Dedifferentiated amniotic fluid mesenchymal stem cell (primary cell): Measurements from ENCODE around the gene UNC93B1.
"Not testable (repeated sequence)": the region's sequence is repeated elsewhere in the genome, so short reads cannot be mapped to it uniquely, and the experiment has no call there.

Experiments
- DNase-seq: peaks from one replicate; pipeline ENCODE4 v3.0.0-alpha.2; 2016; ENCODE audit errors: extremely low spot score

Gene UNC93B1

DNA sequence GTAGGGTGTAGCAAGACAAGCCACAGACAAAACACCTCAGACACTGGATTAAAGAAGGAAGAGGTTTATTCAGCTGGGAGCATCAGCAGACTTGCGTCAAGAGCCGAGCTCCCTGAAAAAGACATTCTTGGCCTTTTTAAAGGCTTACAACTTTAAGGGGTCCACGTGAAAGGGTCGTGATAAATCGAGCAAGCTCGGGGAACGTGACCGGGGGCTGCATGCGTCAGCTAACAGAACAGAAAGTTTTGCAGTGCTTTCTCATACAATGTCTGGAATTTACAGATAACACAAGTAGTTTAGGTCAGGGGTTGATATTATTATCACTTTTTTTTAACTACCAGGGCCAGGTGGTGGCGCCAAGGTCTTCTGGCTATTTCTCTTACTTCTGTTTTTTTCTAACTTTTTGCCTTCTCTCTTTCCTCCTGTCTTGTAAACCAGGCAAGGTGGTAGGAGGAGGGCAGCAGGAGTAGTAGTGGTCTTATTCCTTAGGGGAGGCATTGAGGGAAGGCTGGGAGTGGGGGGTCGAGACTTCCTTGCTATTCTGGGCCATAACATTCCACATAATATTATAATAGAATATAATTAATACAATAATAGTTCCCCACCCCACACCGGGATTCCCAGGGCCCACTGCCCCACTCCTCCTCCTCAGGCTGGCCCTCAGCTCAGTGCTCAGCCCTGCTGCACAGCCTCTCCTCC lies 5.6 kb upstream of the UNC93B1 start:
- no peak for DNase-seq

DNA sequence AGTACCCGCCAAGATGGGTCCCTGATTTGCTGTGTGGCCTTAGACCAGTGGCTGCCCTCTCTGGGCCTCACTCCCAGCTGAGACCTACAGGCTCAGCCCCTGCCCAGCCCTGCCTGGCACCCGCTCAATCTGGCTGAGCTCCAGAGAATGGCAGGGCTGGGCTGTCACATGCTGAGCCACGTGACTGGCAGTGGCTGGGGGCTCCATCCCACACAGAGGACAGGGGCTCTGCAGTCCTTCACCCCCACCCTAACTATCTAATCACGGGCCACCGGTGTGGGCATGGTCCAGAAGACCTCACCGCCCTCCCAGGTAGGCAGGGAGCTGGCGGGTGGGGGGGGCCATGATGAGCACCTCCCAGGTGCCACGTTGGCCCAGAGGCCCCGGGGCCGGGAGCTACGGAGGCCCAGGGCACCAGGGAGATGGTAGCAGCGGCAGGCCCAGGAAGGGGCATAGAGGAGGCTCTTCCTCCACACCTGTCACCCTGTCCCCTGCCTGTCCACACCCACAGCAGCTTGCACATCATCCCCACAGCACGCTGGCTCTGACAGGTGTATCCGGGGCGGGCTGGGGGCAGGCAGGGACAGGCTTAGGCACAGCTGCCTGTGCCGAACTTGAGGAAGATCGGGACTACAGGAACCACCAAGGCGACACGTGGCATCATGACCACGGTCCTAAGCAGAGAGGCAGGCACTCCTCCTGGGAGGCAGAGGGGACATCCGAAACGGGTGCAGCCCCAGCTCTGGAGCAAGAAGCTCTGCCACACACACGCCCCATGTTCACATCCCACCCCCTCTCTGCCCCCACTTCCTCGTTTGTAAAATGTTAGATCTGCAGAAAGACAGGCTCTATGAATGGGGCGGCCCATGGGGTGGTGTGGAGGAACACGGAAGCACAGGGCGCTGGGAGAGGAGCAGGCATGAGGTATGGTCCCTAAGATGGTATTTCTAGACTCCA lies 4.8 kb upstream of the UNC93B1 start:
- no peak for DNase-seq

DNA sequence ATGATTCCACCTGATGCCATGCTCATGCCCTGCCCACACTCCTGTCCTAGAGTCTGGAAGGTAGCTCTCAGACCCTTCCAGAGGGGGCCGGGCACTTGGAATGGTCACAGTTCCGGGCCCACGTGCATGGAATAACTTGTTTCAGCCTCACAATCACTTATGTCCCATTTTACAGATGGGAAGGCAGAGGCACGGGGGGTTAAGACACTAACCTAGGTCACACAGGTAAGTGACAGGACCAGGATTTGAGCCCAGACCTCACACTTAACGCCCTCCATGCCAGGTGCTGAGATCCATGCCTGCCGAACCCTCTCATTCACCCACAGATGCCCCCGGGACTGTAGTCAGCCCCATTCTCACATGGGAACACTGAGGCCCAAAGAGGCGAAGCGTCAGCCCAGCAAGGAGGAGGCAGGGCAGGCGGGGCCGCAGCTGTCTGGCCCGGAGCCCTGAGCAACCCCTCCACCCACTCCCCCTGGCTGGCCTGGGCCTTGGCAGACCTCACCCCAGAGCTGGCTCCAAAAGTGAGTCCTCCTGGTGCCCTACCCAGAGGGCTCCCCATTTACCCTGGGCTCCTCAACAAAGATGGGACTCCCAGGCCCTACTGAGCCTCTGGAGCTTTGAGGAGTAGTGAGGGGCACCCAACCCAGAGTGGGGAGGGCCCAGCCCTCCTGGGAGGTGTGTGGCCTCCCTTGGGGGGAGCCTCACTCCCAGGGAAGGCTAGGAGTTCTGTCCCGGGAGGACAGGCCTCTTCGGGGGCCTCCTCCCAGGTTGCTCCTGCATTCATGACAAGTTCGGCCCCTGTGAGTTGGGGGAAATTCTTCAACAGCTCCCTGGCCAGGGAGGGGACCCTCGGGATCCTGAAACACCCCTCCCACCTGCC lies 3.8 kb upstream of the UNC93B1 start:
- no peak for DNase-seq

DNA sequence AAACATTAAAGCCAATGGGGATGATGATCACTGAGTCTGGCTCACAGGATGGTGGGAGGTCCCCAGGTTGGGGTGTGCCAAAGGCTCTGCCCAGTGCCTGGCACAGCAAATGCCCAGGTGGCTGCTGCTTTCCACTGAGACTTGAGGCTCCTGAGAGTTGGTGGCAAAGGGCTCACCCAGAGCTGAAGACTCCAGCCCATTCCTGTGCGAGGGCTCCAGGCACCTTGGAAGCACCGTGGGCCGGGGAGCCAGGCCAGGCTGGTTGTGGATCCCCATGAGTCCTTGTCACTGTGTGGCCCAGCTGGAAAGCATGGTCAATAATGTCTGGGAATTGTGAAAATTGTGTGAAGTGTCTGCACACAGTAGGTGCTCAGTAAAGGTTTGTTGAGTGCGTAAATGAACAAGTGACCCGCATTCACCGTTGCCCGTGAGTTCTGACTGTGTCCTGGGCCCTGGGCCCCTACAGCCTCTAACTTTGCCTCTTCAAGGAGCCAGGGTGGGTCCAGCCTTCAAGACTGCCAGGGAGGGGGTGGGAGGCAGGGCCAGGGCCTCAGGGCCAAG lies 2.8 kb upstream of the UNC93B1 start:
- no peak for DNase-seq

DNA sequence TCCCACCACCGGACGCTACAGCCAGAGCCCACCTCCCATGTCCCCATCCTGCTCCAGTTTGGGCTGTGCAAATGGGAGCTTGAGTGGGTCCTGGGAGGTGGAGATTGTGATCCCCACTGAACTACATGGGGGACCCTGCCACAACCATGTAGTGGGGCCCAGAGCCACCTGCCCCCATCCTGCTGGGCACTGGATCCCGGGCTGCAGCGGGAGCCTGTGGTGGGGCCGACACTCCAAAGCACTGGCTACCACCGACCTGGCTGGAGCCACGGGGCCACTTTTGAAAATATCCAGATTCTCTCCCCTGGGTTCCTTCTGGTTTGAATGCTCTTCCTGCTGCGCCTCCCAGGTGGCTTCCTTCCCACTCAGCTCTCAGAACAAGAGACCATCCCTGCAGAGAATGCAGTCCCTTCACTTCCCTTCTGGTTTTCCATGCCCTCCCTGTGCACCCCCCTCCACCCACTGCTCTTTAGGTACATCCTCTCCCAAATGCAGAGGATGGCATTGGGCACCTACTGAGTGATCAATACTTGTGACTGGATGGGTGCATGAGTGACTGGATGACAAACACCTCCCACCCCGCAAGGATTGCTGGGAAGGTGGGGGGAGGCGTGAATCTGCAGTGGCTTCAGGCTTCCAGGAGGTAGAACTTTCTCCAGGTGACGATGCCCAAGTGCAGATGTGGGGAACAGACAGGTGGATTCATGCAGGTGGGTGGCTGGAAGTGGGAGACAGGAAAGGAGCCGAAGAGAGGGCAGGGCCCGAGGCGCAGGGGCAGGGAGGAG lies 846 bp upstream of the UNC93B1 start:
- DNase-seq = no peak

DNA sequence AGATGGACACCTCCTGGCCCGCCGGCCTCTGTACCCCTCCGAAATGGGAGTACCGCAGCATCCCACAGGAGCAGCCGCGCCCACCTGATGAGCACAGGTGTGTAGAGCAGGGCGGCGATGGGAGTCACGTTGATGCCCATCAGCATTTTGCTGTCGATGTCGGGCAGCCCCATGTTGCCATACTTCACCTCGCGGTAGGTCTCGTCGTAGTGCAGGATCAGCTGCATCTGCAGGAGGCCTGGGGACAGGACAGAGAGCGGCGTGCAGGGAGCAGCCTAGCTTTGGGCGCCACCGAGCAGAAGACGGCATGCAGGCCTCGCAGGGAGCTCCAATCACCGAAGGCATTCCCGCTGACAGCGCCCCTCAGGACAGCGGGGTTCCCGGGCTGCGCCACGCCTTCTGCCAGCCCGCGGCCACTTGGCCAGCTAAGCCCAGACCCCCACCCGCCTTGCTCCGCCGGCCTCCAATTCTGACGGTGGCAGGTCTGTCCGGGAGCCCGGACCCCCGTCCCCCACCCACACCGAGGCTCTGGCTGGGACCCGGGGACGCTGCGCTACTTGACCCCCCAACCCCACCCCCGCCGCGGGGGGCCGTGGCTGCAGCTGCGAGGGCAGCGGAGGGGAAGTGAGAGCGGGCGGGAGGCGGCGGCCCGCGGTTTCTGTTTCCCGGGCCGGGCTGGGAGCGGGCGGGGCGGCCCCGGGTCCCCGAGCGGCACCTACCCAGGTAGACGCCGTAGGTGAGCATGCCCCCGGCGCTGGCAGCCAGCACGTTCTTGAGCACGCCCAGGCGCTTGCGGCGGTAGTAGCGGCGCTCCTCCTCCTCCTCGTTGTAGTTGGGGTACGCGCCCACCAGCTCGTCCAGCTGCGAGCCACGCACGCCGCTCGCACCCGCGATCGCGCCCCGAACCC lies 705 bp downstream of the UNC93B1 start:
- DNase-seq = no peak

DNA sequence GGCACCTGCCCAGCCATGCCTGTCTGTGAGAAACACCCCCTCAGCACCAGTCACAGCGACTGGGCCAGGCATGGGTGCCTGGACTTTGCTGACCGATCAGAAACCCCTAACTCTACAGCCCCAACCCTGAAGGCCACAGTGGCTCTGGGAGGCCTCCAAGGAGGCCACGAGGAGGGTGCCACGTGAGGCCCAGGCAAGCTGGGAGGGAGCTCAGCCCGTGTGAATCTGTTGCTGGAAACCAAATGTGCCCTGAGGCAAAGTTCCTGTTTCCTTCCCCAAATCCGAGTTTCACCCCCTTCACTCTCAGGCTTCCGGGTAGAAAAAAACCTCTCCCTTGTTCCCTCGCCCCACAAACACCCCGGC lies 1.3 kb downstream of the UNC93B1 start:
- no peak for DNase-seq

DNA sequence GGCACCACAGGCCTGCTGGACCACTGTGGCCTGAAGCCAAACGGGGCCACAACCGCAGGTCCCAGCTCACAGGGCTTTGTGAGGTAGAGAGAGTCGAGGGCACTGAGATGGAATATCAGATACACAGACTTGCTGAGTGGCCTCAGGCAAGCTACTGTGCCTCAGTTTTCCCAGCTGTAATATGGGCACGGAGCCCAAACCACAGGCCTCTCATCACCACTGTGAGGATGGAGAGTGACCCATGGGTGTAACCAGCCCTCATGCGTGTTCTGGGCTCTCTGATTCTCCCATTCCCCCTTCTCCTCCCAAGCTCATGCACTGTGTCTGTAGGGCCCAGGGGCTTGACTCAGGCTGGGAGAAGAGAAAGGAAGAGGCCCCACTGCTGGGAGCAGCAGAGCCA lies 4.2 kb downstream of the UNC93B1 start:
- no peak for DNase-seq

DNA sequence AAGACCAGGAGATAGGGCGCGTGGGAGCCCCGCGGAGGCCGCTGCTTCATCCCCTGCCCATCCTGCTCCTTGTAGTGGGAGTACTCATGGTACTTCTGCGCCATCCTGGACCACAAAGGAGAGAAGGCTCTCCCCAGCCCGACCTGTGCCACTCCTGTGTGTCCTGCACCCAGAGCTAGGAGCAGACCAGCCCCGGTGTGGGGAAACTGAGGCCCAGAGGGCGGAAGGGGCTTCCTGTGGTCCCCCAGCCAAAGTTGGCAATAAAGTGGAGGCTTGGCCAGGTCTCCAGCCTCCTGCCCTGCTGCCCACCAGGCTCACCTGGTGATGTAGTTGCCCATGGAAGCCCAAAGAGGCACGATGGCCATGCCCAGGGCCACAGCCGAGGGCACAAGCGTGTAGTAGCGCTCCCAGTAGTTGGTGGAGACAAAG lies 4.7 kb downstream of the UNC93B1 start:
- no peak for DNase-seq

DNA sequence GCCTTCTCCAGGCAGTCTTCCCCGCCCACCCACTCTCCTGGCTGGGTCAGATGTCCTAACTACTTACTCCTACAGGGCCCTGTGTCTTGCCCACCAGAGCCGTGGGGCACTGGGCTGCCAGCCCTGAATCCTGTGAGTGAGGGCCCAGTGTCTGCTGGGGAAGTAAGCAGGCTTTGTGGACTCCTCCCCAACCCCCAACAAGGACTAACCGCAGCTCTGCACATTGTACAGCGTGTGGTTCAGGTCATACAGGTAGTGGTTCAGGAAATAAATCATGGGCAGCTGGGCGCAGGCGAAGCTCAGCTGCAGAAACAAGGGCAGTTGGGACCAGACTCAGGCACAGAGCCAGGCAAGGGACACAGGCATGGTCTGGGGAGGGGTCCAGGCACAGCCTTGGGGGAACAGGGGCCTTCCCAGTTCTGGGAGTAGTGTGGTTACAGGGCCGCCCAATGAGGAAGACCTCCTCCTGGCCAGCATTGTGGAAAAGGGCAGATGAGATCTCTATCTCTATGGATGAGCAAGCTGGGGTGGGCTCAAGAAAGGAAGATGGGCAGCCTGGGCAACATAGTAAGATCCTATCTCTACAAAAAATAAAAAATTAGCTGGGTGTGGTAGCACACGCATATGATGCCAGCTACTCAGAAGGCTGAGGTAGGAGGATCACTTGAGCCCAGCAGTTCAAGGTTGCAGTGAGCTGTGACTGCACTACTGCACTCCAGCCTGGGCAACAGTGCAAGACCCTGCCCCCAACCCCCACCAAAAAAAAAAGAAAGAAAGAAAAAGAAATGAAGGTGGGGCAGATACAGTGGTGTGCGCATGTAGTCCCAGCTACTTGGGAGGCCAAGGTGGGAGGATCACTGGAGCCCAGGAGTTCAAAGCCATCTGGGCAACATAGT lies 5.5 kb downstream of the UNC93B1 start:
- DNase-seq = no peak

DNA sequence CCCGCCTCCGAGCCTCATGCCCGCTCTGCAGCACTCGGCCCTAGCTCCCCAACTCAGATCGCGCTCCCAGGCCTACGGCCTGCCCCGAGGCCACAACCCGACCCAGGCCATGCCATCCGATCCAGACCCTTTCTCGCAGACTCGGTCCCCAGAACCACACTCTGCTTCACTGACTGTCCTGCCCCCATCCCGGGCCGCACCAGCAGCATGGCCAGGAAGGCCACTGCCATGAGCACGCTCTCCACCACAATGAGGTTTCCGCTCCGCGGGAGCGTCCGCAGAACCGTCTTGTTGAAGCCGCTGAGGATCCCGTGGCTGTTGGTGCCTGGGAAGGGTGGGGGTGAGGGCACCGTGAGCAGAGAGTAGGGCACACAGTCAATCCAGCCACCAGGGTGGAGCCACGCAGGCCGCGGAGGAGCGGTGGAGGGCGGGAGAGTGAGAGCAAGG lies 6.4 kb downstream of the UNC93B1 start:
- no peak for DNase-seq

DNA sequence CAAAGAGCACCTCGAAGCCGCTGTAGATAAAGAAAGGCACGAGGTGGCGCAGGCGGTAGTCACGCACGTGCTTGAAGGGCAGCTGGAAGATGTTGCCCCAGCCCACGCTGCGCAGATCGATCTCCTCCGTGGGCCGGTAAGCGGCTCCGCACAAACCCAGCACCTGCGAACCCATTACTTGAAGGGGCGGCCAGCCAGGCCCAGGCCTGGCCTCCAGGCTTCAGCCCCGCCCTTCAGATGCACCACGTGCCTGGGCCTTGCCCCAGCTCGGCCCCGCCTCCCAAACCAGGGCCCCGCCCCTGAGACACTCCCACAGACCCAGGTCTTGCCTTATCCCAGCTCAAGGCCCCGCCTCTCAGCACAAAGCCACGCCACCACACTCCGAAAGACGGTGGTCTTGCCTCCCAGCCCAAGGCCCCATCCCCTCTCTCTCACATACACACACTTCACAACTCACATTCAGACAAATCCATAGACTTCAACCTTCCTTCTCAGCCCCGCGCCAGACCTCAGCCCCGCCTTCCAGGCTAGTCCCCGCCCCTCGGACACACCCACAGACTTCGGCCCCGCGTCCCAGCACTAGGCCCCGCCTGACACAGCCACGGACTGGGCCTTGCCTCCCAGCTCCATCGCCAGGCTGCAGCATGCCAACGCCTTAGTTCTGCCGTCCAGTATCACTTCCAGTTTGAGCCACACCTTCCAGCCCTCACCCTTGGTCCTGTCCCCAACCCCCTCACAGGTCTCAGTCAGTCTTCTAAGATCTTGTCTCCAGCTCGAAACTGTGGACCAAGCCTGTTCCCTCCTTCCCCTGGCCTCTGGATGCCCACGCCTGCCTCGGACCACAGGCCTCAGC lies 7.0 kb downstream of the UNC93B1 start:
- no peak for DNase-seq

DNA sequence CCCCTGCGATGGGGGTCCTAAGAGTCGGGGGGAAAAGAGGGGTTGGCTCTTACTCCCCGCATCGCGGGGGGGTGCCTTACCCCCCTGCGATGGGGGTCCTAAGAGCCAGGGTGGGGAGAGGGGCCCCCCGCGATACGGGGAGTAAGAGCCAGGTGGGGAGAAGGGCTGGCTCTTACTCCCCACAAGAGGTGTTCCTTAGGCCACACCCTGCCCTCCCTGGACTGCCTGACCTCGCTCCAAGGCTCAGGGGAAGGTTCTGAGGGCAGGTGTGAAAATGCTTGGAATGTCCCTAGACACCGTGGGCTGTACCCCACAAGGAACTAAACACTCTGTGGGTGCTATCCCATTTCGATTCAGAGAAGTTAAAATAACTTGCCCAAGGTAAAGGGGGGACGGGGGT lies 7.8 kb downstream of the UNC93B1 start:
- no peak for DNase-seq

DNA sequence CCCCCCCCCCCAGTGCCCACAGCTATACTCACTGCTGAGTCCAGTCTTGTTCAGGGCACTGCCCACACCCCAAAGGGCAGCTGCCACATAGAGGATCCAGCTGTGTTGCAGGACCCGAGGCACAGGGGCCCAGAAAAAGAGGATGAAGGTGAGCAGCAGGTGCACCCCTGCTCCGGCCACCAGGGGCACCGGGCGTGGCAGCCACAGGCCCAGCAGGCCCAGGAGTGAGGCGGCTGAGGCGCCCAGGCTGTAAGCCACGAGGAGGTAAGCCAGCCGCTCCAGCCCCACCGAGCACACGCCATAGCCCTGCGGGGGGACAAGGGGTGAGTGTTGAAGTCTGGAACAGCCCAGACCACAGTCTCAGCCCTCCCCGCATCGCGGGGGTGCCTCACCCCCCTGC lies 8.3 kb downstream of the UNC93B1 start:
- DNase-seq = not testable (repeated sequence)

DNA sequence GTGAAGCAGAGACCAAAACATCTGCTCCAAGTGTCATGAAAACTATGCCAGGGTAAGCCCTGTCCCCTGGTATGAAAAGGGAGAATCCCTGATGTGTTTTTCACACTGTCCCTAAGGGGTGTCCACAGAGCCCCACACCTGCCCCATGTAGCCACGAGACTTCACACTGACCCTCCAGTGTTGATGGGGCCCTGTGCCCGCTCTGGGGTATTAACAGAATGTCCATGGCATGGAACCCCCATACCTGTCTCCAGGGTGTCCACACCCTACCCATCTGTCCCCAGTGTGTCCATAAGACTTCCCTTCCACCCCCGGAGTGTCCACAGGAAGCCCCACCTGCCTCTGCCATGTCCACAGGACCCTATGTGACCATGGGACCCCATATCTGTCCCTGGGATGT lies 8.8 kb downstream of the UNC93B1 start:
- DNase-seq = not testable (repeated sequence)

DNA sequence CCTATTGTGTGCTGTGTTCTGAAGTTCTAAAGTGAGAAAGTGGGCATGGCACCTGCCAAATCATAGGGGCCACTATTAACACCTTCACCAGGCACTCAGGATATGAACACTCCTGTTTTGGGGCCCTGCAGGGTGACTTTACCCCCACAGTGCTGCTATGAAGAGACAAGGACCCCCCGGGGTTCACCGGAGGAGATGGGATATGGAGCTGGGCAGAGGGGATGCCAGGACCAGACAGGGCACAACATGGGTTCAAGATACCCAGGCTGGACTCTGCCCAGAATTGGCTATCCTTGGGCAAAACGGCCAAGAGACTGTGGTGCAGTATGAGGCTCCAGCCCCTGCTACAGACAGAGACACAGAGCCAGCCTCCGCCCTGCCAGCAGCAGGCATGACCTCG lies 9.5 kb downstream of the UNC93B1 start:
- not testable (repeated sequence) for DNase-seq

DNA sequence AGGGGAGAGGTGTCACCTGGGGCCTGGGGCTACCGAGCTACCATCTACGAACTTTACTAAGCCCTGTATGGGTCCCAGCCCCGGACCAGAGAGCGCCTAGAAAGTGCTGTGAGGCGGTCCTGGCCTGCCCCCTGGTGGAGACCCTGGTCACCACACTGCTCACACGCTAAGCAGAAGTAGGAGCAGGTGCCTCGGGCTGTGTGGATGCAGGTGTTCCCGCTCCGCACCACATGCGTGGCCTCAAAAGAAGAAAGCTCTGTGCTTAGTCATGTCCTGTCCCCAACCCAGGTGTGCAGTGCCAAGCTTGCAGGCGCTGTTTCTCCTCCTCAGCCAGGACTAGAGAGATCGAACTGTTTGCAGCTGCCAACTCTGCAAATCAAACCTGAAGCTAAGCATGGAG lies 10.1 kb downstream of the UNC93B1 start:
- DNase-seq = not testable (repeated sequence)
